Measurements from ENCODE around the gene USP7. TPM values are rescaled to one million over a fixed set of nuclear protein-coding genes. Genes with fewer than 3 reads are reported as not detected.

The USP7 gene
- total RNA-seq, 1 donor from 2014 or later: 87.5 TPM

DNA sequence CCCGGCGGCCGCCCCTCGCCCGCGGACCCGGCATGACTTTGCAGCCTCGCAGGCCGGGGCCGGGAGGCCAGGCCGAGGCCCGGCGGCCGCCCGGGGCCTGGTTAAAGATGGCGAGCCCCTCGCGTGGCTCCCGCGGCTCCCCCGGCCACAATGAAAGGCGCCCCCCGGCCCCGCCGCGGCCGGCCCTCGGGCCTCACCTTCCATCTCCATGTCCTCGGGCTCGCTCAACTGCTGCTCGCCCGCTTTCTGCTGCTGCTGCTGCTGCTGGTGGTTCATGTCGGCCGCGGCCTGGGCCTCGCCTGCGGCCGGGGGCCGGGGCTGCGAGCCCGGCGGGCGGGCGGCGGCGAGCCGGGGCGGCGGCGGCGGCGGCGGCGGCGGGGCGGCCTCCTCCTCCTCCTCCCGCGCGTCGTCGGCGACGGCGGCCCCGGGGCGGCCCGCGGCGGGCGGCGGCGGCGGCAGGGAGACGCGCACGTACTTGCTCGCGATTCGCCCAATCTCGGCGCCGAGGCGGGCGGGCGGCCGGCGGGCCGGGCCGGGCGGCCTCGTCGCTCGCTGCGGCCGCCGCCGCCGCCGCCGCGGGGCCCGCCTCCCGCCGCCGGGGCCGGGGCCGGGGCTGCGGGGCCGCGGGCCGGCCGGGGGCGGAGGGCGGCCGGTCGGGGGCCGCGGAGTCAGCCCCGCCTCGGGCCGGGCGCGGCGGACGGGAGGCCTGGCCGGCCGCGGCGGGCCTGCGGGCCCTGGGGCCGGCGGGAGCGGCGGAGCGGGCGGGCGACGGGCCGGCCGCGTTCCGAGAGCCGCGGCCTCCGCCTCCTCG is 491 bp downstream of the USP7 start:
- Histone ChIP-seq H3K4me1 (peaks cover 44% of the 10 kb centered on the region), H3K4me3 (peak overlapping the region; percentile 81), H3K36me3 (no peaks in the 10 kb centered on the region), H3K27me3 (no peaks in the 10 kb centered on the region), H3K9me3 (no peaks in the 10 kb centered on the region), H3K27ac (peak overlapping the region; percentile 72)
- ATAC-seq: no peak
- intact Hi-C loops (cut with DNase I): no loop called here
- TF ChIP-seq, protein P1, sequence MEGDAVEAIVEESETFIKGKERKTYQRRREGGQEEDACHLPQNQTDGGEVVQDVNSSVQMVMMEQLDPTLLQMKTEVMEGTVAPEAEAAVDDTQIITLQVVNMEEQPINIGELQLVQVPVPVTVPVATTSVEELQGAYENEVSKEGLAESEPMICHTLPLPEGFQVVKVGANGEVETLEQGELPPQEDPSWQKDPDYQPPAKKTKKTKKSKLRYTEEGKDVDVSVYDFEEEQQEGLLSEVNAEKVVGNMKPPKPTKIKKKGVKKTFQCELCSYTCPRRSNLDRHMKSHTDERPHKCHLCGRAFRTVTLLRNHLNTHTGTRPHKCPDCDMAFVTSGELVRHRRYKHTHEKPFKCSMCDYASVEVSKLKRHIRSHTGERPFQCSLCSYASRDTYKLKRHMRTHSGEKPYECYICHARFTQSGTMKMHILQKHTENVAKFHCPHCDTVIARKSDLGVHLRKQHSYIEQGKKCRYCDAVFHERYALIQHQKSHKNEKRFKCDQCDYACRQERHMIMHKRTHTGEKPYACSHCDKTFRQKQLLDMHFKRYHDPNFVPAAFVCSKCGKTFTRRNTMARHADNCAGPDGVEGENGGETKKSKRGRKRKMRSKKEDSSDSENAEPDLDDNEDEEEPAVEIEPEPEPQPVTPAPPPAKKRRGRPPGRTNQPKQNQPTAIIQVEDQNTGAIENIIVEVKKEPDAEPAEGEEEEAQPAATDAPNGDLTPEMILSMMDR (IDR thresholded peaks at IDR 0.05): no peak
- DNase-seq: no peak

DNA sequence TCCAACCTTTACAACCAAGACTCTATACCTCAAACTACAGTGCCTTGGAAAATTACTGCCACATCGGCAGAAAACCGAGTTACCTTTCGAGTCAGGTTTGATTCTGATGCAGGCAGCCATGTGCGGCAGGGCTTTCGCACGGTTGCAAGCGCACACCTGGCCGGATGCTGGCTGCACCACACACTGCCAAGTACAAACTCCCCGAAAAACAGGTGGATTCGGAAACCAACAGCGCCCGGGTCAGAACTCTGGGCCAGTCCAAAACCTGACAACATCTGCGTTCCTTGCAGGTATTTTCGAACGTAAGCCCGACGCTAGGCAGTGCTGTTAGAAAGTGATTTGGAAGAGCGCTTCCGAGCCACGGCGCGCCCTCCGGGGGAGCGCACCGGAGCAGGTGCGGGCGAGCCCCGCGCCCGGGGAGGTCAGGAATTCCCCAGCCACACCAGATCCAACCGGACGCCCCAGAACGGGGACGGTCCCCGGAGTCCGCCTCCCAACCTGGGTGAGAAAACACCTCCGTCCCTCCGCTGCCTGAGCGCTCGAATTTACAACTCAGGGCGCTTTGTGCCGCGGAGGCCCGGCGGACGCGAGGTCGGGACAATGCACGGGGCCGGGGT is 1.2 kb downstream of the USP7 start:
- peak; percentile 19 for ATAC-seq
- Histone ChIP-seq H3K27ac (peak overlapping the region; percentile 72), H3K27me3 (no peaks in the 10 kb centered on the region), H3K36me3 (no peaks in the 10 kb centered on the region), H3K4me3 (peak overlapping the region; percentile 81), H3K4me1 (peaks cover 51% of the 10 kb centered on the region), H3K9me3 (no peaks in the 10 kb centered on the region)
- peak; percentile 69 for DNase-seq
- intact Hi-C loops (cut with DNase I): no loop called here
- TF ChIP-seq, protein P1 (IDR thresholded peaks at IDR 0.05): no peak

DNA sequence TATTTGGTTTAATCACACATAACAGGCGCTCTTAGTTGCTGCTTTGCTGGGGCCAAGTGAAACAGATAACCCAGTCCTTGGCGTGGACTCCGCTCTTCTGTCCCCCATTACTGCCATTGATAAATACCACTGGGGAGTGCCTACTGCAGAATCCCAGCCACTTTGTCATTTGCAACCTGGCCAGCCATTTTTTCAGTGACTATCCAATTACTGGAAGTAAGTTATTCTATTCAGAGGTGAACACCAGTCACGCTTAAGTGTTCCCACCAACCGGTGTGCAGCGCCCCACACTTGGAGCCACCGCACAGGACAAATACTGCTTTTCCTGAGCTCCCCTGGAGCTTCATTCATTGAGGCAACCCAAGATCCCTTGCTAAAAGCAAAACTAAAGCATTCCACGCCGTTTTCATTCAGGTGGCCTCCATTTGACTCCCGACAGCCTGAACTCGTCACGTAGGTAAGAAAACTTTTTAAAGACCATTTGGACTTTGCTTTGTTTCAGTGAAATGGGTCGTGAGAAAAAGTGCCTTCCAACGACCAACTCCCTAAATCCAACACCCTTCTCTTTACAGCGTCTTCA is 1.8 kb downstream of the USP7 start:
- H3K4me1 ChIP-seq: peaks cover 57% of the 10 kb centered on the region
- H3K27me3 ChIP-seq: no peaks in the 10 kb centered on the region
- H3K27ac ChIP-seq: no peak overlapping the region
- H3K36me3 ChIP-seq: no peaks in the 10 kb centered on the region
- intact Hi-C loops (cut with DNase I): no loop called here
- no peak for DNase-seq
- H3K9me3 ChIP-seq: no peaks in the 10 kb centered on the region
- H3K4me3 ChIP-seq: peak overlapping the region; percentile 81
- ATAC-seq: no peak
- TF ChIP-seq, protein P1 (IDR thresholded peaks at IDR 0.05): no peak

DNA sequence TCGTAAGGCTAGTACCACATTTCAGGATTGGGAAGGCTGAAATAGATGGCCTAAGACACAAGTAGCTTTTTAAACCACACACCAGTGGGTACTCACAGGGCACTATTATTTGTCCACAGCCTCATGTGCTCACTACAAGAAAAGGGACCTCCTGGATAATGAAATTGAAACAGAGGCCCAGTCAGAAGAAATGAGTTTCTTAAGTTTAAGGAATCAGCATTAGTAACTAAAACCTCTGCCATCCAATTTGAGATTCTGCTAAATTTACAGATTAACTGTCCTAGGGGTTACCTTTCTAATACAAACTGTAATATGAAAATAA is 3.0 kb downstream of the USP7 start:
- no peaks in the 10 kb centered on the region for H3K9me3 ChIP-seq
- ATAC-seq (no peak), DNase-seq (no peak)
- no peaks in the 10 kb centered on the region for H3K36me3 ChIP-seq
- H3K4me3 ChIP-seq: no peak overlapping the region
- TF ChIP-seq, protein P1 (IDR thresholded peaks at IDR 0.05): no peak
- H3K27me3 ChIP-seq: no peaks in the 10 kb centered on the region
- intact Hi-C loops (cut with DNase I): no loop called here
- H3K4me1 ChIP-seq: peaks cover 68% of the 10 kb centered on the region
- no peak overlapping the region for H3K27ac ChIP-seq

DNA sequence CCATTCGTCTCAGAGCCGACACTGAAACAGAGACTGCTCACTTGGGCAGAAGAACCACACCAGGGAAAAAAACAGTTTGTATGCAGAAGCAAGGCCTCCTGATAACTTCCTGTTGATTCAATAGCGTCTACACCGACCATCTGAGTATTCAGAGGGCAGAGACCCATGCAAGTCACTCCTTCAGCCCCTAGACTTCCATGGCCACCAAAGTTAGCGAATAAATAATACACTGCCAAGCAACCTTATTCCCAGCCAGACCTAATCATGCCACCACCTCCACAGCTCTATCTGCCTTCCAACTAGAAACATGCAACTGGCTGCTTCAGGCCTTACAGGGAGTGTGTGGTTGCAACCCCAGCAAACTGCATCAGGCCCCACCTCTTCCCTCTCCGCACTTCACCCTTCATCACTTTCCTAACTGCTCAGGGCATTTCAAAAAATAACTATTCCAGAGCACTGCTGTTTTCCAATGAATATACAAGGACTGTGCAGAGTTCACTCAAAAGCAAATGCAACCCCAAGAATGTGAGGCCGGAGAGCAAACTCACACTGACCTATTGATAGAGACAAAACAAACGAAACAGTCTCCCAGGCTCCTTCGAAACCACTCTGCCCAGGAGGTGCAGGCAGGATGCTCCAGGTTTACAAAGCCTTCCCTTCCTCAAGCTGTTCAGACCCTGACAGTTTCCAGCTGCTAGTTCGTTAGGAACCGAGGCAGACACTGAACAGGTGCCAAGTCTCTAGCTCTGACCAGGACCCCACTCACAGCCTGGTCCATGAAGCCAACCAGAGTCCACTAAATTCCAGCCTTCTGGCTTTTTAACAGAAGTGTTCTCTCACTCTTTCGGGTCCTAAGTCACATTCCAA is 3.6 kb downstream of the USP7 start:
- TF ChIP-seq, protein P1 (IDR thresholded peaks at IDR 0.05): no peak
- no peaks in the 10 kb centered on the region for H3K9me3 ChIP-seq
- no peaks in the 10 kb centered on the region for H3K36me3 ChIP-seq
- H3K27ac ChIP-seq: peak overlapping the region; percentile 40
- intact Hi-C loops (cut with DNase I): no loop called here
- peak overlapping the region; percentile 4 for H3K4me3 ChIP-seq
- no peak for ATAC-seq
- H3K27me3 ChIP-seq: no peaks in the 10 kb centered on the region
- H3K4me1 ChIP-seq: peaks cover 74% of the 10 kb centered on the region
- no peak for DNase-seq

Measured in upper lobe of right lung (tissue), 1 donor.